ENCODE data around the gene FCRLB. TPM values are rescaled to one million over a fixed set of nuclear protein-coding genes. Genes with fewer than 3 reads are reported as not detected.

FCRLB gene
- total and polyA plus RNA-seq, 2 experiments from 2014 or later: 1.7 to 2.9 TPM

DNA sequence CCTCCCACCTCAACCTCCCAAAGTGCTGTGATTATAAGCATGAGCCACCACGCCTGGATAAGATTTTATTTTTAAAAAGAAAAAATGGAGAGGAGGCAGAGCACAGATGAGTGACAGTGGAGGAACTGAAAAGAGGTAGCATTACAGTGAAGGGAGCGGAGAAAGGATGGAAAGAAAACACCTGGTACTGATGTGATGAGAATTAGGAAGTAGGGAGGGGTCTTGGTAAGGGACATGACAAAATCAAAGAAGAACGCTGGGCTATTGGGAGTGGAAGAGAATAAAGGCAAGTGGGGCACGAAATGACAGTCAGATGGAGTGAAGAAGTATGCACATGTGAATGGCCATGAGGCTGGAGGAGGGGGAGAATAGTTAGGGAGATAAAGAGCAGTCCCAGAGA, 12.0 kb upstream of the FCRLB start:
- no peak for DNase-seq (ENCODE audit: low read depth in 1 of 2, low spot score in 1 of 2)
- H3K27me3 ChIP-seq: peaks cover 23% of the 10 kb centered on the region
- H3K36me3 ChIP-seq: no peaks in the 10 kb centered on the region
- TF ChIP-seq, protein P1, sequence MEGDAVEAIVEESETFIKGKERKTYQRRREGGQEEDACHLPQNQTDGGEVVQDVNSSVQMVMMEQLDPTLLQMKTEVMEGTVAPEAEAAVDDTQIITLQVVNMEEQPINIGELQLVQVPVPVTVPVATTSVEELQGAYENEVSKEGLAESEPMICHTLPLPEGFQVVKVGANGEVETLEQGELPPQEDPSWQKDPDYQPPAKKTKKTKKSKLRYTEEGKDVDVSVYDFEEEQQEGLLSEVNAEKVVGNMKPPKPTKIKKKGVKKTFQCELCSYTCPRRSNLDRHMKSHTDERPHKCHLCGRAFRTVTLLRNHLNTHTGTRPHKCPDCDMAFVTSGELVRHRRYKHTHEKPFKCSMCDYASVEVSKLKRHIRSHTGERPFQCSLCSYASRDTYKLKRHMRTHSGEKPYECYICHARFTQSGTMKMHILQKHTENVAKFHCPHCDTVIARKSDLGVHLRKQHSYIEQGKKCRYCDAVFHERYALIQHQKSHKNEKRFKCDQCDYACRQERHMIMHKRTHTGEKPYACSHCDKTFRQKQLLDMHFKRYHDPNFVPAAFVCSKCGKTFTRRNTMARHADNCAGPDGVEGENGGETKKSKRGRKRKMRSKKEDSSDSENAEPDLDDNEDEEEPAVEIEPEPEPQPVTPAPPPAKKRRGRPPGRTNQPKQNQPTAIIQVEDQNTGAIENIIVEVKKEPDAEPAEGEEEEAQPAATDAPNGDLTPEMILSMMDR (IDR thresholded peaks at IDR 0.05; ENCODE audit: low read depth, low read length): no peak
- no peaks in the 10 kb centered on the region for H3K9me3 ChIP-seq (ENCODE audit: low read depth)
- H3K4me3 ChIP-seq: no peak overlapping the region
- no peaks in the 10 kb centered on the region for H3K4me1 ChIP-seq (ENCODE audit: low read depth)
- H3K27ac ChIP-seq: no peak overlapping the region

DNA sequence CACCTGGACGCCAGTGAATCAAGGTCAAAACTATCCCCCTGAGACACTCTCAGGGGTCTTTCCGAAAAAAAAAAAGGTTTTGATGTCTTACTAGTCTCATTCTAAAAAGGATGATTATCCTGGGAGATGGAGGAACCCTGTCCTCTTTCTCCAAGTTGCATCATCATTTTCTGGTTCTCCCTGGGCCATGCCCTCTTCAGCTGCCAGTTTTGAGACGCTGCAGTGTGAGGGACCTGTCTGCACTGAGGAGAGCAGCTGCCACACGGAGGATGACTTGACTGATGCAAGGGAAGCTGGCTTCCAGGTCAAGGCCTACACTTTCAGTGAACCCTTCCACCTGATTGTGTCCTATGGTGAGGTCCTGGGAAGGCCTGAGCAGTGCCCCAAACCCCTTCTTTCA, 10.8 kb upstream of the FCRLB start:
- Histone ChIP-seq H3K27ac (no peak overlapping the region), H3K4me3 (no peak overlapping the region), H3K4me1 (ENCODE audit: low read depth) (no peaks in the 10 kb centered on the region), H3K36me3 (no peaks in the 10 kb centered on the region), H3K9me3 (ENCODE audit: low read depth) (no peaks in the 10 kb centered on the region), H3K27me3 (peaks cover 20% of the 10 kb centered on the region)
- TF ChIP-seq, protein P1 (IDR thresholded peaks at IDR 0.05; ENCODE audit: low read depth, low read length): no peak
- DNase-seq (ENCODE audit: low read depth in 1 of 2, low spot score in 1 of 2): no peak

GRCh38 chr1:161718559-161719324, 2.6 kb upstream of the FCRLB start:
- Histone ChIP-seq H3K9me3 (ENCODE audit: low read depth) (no peaks in the 10 kb centered on the region), H3K27ac (no peak overlapping the region), H3K4me3 (no peak overlapping the region), H3K27me3 (peaks cover 58% of the 10 kb centered on the region), H3K36me3 (no peaks in the 10 kb centered on the region), H3K4me1 (ENCODE audit: low read depth) (no peaks in the 10 kb centered on the region)
- DNase-seq (ENCODE audit: low read depth in 1 of 2, low spot score in 1 of 2): no peak
- TF ChIP-seq, protein P1 (IDR thresholded peaks at IDR 0.05; ENCODE audit: low read depth, low read length): no peak

GRCh38 chr1:161719325-161719611, 2.1 kb upstream of the FCRLB start:
- H3K36me3 ChIP-seq: no peaks in the 10 kb centered on the region
- H3K27me3 ChIP-seq: peaks cover 62% of the 10 kb centered on the region
- no peaks in the 10 kb centered on the region for H3K4me1 ChIP-seq (ENCODE audit: low read depth)
- no peaks in the 10 kb centered on the region for H3K9me3 ChIP-seq (ENCODE audit: low read depth)
- no peak overlapping the region for H3K4me3 ChIP-seq
- no peak for DNase-seq (ENCODE audit: low read depth in 1 of 2, low spot score in 1 of 2)
- H3K27ac ChIP-seq: no peak overlapping the region
- TF ChIP-seq, protein P1 (IDR thresholded peaks at IDR 0.05; ENCODE audit: low read depth, low read length): no peak

GRCh38 chr1:161720422-161720821, 922 bp upstream of the FCRLB start:
- no peak overlapping the region for H3K4me3 ChIP-seq
- DNase-seq (ENCODE audit: low read depth in 1 of 2, low spot score in 1 of 2): no peak
- peaks cover 72% of the 10 kb centered on the region for H3K27me3 ChIP-seq
- H3K27ac ChIP-seq: no peak overlapping the region
- H3K9me3 ChIP-seq (ENCODE audit: low read depth): no peaks in the 10 kb centered on the region
- no peaks in the 10 kb centered on the region for H3K36me3 ChIP-seq
- H3K4me1 ChIP-seq (ENCODE audit: low read depth): no peaks in the 10 kb centered on the region
- TF ChIP-seq, protein P1 (IDR thresholded peaks at IDR 0.05; ENCODE audit: low read depth, low read length): no peak
